Dedifferentiated amniotic fluid mesenchymal stem cell (primary cell): ENCODE measurements around the gene MEIKIN.
"Not testable (repeated sequence)": the region's sequence is repeated elsewhere in the genome, so short reads cannot be mapped to it uniquely, and the experiment has no call there.

Source experiments
- DNase-seq: peaks from one replicate; pipeline ENCODE4 v3.0.0-alpha.2; 2016; ENCODE audit errors: extremely low spot score

MEIKIN gene

DNA sequence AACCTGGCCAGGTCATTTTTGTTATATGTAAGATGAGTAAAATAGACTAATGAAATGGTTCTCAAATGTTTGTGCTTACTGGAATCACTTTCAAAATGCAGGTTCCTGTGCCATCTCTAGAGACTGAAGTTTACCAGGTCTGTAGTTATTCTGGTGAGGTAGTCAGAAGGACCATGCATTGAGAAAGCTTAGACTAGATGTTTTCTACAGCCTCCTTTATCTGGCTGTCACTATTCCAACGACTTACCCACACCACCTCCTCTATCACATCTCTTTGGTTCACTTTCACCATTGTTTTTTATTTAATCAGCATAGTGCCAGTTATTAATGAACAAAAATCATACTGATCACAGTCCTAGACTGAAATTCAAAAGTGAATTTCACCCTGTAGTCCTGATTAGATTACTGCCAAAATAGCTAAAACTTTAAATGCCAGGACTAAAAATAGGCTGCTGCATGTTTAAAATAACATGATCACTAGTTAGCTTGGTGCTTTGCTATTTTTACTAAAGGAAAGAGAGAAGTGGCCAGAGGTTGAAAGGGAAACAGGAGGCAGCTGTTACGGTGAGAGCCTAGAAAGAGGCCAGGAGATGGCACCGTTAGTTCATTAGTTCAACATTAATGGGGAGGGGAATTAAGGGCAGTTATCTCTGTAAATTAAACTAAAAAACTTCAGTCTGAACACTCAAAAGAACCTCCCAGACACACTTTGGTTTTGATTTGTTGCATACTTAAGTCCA, 134.8 kb downstream of the MEIKIN start:
- DNase-seq = peak; percentile 20

DNA sequence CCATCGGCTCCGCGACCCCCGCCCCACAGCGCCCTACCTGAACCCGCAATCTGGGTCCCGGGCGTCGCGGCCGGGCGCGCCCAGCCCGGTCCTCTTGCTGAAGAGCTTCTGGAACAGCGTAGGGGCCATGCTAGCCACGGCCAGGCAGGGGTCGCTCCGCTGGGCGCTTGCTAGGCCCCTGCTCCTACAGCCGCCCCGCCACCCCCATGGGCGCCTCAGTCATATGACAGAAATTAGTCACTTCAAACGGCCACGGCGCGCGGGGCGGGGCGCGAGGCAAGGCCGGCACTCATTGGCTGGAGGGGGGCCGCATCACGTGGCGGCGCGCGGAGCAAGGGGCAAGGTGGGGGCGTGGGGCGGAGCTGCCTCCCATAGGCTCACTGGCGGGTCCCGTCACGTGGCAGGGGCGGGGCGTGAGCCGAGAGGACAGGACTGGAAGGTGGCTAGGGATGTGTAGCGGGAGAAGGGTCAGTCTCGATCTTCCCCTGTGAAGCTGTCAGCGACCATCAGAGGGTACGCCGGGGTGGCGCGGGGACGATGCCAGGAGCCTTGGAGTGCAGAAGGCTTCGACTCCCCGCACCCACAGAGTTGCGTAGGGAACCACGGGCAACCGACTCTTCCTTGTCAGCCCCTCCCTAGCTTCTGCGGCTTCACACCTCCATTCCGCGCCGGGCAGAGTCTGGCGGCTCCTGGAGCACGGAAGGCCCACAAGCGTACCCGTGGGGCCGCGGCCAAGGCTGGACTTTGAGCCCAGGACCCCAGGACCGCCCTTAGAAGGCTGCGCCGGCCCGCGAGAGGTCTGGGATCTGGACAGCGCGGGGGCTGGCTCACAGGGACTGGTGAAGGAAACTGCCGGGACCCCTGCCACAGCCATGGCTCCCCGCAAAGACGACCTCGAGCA, 148.4 kb downstream of the MEIKIN start, which contains the start of gene FNIP1:
FNIP1 (minus strand) TSS at position 225 of the 901 bp plus-strand sequence; CDS start at position 129, 96 bp downstream.
- peak; percentile 95 for DNase-seq

DNA sequence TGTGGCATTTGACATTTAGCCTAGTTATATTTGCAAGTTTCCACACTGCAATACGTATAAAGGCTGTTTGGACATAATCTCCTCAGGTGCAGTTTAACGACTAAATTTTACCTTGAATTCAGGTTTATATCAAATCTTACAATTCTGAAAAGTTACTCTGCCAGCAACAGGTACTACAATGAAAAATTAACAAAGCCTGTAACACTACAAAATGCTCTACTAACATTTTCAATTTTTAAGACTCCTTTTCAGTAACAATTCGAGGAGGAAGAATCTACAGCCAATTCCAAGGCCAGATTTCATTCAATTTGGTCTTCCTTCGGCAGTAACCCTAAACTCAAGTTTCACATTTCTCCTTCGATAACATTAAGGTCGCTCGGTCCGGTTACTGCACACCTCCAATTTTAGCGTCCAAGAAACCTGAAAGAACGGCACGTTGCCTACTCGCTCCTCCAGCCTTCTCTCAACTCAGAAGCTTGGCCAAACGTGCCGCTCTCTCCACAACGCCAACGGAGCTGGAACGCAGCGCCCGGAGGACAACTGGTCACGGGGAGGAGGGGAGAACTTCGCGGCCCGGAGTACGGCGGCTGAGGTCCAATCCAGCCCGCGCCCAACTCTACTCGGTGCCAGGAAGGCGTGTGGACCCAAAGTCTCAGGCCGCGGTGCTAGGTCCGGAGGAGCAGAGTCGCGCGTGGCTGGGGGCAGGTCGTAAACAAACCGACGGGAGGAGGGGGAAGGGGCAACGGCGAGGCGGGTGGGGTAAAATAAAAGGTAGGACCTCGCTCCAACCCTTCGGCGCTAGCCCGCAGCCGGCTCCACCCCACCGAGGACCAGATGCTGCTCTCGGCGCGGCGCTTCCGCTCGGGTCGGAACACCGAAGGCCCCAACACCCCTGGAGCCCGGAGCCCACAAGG, 149.3 kb downstream of the MEIKIN start:
- peak; percentile 62 for DNase-seq

DNA sequence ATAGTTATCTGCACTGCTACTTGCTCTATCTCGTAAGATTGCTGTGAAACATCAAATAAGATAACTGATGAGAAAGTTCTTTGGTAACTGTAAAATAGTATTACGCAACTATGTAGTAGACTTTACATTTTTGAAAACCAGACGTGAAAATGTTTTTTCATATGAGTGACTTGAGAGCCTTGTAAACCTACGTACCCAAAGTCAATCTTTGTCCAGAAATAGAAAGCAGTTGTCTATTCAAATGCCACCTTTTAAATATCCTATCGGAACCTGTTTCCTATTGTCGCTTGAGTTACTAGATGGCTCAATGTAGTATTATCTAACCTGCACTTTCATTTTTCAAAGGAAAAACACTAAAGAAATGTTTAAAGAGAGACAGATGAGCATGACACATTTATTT, 150.2 kb downstream of the MEIKIN start:
- DNase-seq = no peak

DNA sequence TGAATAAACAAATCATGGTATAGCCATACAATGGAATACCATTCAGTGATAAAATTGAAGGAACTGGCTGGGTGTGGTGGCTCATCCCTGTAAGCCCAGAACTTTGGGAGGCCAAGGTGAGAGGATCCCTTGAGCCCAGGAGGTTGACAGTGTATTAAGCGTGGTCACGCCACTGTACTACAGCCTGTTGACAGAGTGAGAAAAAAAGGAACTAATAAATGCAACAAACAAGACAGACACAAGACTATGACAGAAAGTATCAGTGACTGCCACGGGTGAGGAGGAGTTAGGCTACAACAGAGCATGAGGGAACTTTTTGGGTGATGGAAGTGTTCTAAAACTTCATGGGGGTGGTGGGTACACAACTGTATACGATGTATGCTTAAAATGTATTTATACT, 150.9 kb downstream of the MEIKIN start:
- DNase-seq = no peak

DNA sequence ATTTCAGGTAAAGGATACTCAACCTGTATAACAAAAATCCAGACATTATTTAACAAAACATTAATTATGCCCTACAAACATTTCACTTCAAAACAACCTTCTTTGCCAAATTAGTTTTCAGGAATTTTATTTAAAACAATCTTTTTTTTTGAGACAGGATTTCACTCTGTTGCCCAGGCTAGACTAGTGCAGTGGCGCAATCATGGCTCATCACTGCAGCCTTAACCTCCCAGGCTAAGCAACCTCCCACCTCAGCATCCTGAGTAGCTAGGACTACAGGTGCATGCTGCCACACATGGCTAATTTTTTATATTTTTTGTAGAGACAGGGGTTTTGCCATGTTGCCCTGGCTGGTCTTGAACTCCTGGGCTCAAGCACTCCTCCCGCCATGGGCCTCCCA, 152.6 kb downstream of the MEIKIN start:
- no peak for DNase-seq

DNA sequence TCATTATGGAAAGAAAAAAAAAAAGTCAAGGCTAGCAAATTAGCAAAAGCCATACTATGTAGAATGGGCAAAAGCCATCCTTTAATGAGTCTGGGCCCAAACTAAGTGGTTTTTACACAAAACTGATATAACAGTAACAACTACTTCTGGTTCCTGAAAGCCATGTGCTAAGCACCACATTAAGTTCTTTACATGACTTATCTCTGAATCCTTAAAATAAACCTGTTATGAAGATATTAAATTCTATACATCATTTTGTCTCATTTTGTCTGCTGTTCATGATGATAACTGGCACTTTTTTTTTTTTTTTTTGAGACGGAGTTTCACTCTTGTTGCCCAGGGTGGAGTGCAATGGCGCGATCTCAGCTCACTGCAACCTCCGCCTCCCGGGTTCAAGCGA, 153.6 kb downstream of the MEIKIN start:
- no peak for DNase-seq

DNA sequence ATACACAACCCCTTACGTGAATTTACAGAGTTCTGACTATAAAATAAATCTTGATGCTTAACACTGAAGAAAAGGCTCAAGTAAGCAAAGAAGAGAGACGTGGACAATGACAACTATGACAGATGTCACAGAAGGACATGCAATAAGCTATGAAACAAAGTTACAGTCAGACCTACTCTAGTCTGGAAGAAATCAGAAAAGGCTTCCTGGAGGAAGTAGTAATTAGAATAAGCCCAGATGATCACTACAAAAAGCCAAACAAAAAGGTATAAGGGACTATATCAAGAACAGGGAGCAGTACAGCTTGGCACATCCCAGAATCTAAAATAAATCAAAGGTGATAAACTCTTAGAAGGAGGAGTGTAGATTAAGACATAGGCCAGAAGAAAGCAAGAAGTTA, 154.9 kb downstream of the MEIKIN start:
- no peak for DNase-seq

DNA sequence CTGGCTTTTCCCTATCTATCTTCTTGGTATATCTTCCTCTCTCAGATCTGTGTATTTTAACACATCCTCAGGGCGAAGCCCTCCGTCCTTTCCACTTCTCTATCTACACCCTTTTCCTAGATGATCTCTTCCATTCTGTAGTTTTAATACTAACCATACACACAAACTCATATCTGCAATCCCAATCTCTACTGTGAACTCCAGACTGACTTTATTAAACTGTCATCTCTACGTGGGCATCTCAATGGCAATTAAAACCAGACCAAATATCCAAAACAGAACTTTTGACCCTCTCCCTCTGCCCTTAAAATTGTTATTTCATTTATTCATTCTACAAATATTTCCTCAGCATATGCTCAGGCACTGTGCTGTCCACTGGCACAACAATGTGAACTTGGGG, 155.7 kb downstream of the MEIKIN start:
- DNase-seq = no peak

DNA sequence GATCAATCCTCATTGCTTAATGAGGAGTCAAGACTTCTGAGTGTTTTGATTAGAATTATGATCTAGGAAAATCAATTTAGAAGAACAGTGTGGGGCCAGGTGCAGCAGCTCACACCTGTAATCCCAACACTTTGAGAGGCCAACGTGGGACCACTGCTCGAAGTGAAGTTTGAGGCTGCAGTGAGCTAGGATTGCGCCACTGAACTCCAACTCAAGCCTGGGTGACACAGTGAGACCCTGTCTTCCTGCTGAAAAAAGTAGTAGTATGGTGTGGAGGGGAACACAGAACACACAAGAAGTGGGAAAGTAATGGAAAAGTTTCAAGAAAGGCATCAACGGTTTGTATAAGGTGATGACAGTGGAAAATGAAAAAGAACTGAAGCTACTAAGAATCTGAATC, 157.7 kb downstream of the MEIKIN start:
- DNase-seq = no peak

DNA sequence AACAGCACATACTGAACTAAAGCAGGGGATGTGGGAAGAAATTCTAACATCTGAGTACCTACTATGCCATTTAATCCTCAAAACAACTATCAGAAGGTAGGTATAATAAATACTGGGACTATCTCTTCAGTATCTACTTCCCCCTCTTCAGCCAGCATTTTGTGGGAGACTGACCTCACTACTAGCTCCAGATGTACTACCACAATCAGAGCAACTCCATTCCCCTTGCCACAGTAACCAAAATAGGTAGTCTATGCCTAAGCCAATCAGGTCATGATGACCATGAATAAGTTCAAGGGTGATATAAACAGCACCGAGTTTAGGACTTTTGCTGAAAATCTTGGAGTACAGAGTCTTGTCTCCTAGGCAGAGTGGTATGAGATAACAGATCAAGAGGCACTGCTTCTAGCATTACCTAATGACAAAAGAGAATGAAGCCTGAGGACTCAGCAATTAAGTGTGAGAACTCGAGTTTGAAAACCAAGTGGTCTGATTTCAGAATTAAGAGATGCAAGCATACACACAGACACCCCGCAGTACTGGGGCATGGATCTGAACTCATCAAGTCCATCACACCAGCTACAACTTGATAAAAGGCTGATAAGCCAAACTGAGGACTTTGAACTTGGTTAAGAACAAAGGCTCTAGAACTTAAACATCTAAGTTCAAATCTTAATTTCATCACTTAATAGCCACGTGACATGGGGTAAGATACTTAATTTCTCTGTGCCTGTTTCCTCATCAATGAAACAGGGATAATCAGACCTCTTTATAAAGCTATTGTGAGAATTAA, 158.4 kb downstream of the MEIKIN start:
- no peak for DNase-seq

DNA sequence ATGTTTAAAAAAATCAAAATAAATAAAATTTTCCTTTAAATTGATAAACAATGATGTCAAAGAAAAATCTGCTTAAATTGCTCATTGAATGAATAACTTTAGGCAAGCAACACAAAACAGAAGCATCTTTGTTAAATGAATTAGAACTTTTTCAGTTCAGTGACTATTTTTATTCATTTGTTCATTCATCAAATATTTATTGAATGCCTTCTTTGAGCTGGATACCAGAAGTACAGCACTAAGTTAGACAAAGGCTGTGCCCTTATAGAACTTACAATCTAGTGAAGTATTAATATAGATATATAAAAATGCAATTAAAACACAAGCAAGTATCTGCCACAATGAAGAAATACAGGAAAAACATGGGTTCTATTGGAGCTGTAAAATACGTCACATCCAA, 159.4 kb downstream of the MEIKIN start:
- DNase-seq = no peak

DNA sequence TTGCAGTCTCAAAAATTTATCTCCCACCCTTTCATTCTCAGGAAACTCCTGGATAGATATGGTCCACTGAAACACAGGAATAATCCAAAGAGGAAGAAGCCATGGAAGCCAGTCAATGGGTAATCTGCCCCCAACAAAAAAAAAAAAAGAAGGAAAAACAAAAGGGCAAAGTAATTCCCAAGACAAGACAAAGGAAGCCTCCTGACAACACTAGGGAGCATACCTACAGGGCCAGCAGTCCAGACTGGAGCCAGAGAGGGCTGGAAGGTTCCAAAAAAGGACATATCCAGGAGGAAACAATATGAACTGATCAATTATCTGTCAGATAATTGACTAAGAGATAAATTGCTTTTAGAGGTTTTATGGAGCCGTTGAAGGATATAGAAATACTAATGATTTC, 161.6 kb downstream of the MEIKIN start:
- no peak for DNase-seq

DNA sequence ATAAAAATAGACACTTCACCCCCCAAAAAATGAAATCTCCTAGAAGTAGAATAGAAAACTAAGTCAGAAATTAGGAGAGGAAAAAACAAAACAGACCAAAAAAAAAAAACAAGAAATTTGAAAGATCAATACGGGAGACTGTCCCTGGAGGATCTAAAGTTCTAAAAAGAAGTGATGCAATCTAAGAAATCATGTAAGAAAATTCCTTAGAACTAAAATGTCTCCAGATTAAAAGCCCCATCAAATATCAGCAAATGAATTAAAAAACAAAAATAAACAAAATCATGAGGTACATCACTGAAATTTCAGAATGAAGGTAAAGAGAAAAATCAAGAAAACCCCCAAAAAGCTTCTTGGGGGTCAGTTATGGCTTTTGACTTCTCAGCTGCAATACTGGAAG, 162.1 kb downstream of the MEIKIN start:
- no peak for DNase-seq

DNA sequence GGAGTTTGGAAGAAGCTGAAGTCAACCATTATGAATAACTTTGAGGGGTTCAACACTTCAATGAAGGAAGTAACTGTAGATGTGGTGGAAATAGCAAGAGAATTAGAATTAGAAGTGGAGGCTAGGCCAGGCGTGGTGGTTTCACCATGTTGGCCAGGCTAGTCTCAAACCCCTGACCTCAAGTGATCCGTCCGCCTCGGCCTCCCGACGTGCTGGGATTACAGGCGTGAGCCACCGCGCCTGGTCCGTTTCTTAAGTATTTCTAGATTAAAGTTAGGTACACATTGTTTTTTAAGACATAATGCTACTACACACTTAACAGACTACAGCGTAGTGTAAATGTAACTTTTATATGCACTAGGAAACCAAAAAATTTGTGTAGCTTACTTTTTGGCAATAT, 162.7 kb downstream of the MEIKIN start:
- no peak for DNase-seq

DNA sequence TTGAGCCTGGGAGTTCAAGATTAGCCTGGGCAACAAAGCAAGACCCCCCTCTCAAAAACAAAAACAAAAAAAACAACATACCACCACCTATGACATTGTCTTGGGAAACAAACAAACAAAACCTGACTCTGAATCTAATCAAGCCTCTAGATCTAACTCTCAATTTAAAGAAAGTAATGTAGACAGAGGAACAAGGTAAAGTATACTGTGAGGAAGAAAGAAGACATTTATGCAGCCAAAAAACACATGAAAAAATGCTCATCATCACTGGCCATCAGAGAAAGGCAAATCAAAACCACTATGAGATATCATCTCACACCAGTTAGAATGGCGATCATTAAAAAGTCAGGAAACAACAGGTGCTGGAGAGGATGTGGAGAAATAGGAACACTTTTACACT, 167.3 kb downstream of the MEIKIN start:
- not testable (repeated sequence) for DNase-seq

DNA sequence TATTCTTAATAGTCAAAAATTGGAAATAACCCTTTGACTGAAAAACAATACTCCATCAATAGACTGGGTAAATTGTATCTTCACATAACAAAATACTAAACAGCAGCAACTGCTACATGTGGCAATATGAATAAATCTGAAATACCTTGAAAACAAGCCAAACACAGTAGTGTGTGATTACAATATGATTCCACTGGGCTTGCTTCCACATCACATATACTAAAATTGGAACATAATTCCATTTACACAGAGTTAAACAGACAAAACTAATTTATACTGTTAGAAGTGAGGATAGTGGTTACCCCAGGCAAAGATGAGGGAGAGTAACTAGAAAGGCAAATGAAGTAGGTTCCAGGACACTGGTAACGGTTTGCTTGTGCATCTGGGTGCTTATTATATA, 169.0 kb downstream of the MEIKIN start:
- DNase-seq = no peak

DNA sequence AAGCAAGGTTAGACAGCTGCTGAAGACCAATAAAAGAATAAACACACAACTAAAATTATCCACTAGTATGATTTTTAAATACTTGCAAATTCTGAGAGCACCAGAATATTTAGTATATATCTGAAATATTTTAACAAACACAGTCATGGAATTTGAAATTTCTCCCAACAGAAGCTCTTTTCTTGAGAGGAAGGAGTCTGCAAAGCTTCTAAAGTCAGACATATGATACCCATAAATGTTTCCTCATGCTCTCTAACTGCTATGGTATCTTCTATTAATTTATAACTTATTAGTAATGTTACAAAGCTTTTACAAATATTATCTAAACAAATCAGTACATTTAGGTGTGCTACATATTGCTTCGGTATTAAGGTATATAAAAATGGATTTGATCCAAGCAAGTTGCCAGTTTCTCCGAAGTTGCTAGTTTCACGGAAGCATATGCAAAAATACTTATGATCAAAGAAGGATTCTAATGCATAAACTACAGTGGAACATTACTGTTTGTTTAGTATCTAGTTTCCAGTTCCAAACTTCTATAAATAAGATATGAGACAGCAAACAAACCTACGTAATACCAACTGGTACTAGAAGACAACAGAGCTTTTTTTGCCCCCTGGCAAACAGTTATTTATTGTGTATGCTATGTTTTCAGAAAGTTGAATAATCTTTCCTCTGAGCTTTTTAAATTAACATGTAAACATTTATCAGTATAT, 170.7 kb downstream of the MEIKIN start:
- DNase-seq = no peak

DNA sequence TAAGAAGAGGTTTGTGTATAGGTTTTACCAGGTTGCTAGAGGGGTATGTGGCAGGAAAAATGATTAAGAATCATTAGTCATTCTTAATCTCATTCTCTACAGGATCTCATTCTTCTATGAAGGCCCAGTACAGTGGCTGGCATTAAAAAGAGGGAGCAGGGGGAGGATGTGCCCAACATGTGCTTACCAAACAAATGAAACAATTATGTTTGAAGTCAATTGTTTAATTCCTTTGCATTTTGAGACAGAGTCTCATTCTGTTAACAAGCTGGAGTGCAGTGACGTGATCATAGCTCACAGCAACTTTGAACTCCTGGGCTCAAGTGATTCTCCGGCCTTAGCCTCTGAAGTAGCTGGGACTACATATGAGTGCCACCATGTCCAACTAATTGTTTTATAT, 171.7 kb downstream of the MEIKIN start:
- DNase-seq = no peak

DNA sequence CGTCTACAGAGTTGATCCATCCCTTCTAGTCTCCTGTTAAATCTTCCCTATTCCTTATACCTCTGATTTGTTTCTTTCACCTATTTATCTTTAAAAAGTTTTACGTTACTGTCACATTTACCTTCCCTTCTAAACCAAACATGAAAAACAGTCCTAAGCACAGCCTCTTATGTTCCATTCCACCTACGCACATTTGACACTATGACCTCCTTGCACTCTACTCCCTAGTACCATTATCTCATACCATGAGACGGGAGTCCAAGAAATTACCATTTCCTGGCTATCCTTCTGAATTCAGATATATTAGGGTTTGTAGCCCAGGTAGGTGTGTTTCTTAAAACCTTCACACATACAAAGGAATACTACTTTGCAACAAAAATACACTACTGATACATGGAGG, 173.8 kb downstream of the MEIKIN start:
- DNase-seq = no peak

DNA sequence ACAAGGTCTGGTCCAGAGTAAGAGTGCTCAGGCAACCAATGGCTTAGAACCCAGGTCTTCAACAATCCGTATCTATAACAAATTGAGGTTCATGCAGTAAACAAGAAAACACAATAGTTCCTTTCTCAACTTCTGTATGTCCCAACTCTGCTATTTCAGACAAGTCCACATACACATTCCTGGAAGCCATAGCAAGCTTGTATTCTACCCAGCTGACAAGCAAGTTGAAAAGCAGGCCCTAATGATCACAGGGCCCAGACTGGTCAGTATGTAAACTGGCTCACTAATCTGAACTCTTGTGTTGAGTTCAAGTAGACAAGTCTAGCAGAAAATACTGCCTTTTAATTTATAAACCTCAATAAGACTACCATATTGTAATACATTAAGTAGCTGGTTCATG, 175.5 kb downstream of the MEIKIN start:
- DNase-seq = no peak
